HG03280 (cell line): ENCODE measurements around the gene CRADD.

Source experiments
- ATAC-seq: cut with Tn5 transposase; IDR thresholded peaks from one replicate; pipeline ENCODE4 v1.9.1; 2021; ENCODE audit warnings: mild to moderate bottlenecking, moderate library complexity; ENCODE audit not compliant: unreplicated experiment

Gene CRADD

GRCh38 chr12:93892423-93893268, 215.5 kb downstream of the CRADD start:
- no peak for ATAC-seq

GRCh38 chr12:93894391-93895088, 217.4 kb downstream of the CRADD start:
- ATAC-seq, result no peak

GRCh38 chr12:93895089-93895445, 217.9 kb downstream of the CRADD start:
- no peak for ATAC-seq

- ATAC-seq, result no peak
Observed at GRCh38 chr12:93896427-93896826, 219.3 kb downstream of the CRADD start.

GRCh38 chr12:93896952-93897351, 219.8 kb downstream of the CRADD start:
- ATAC-seq, result no peak

- ATAC-seq, result no peak
Observed at GRCh38 chr12:93901739-93902138, 224.6 kb downstream of the CRADD start.

- ATAC-seq, result no peak
Observed at GRCh38 chr12:93902192-93902591, 225.0 kb downstream of the CRADD start.

GRCh38 chr12:93902736-93903562, 225.8 kb downstream of the CRADD start:
- no peak for ATAC-seq

GRCh38 chr12:93904124-93904523, 226.9 kb downstream of the CRADD start:
- ATAC-seq, result no peak

- ATAC-seq, result no peak
Observed at GRCh38 chr12:93908264-93908663, 231.1 kb downstream of the CRADD start.

- ATAC-seq, result no peak
Observed at GRCh38 chr12:93908846-93909567, 231.8 kb downstream of the CRADD start.

- no peak for ATAC-seq
Observed at GRCh38 chr12:93911396-93911795, 234.2 kb downstream of the CRADD start.

- no peak for ATAC-seq
Observed at GRCh38 chr12:93912086-93912733, 235.0 kb downstream of the CRADD start.

GRCh38 chr12:93913845-93914244, 236.7 kb downstream of the CRADD start:
- ATAC-seq, result no peak

GRCh38 chr12:93914281-93914680, 237.1 kb downstream of the CRADD start:
- no peak for ATAC-seq

- no peak for ATAC-seq
Observed at GRCh38 chr12:93915411-93915810, 238.2 kb downstream of the CRADD start.

- no peak for ATAC-seq
Observed at GRCh38 chr12:93916402-93916801, 239.2 kb downstream of the CRADD start.

GRCh38 chr12:93918262-93918661, 241.1 kb downstream of the CRADD start:
- no peak for ATAC-seq

- ATAC-seq, result no peak
Observed at GRCh38 chr12:93918900-93919299, 241.7 kb downstream of the CRADD start.

GRCh38 chr12:93921521-93921920, 244.3 kb downstream of the CRADD start:
- ATAC-seq, result no peak
